Breast epithelium (tissue), 4 donors: ENCODE data around the gene RSPH3. TPM values are rescaled to one million over a fixed set of nuclear protein-coding genes. Genes with fewer than 3 reads are reported as not detected.

Source experiments
- DNase-seq, 2 donors: peaks; one replicate each; pipeline ENCODE4 v3.0.0-alpha.2; 2019; ENCODE audit warnings: low spot score in 2 of 2
- H3K27ac ChIP-seq, 2 donors: fragments of 200-600 bp; sonication (generic) in 1 of 2; one replicate each; pipeline ENCODE4 v1.5.1; 2016 to 2019; ENCODE audit warnings: mild to moderate bottlenecking in 1 of 2
- H3K27me3 ChIP-seq, 2 donors: fragments of 200-600 bp; sonication (generic) in 1 of 2; one replicate each; pipeline versions ENCODE4 v1.5.1 to v1.6.0; 2017 to 2019; ENCODE audit warnings: control low read depth in 1 of 2, mild to moderate bottlenecking in 1 of 2
- H3K36me3 ChIP-seq: fragments of 200-600 bp; one replicate; pipeline ENCODE4 v1.5.1; 2019
- H3K4me1 ChIP-seq, 2 donors: fragments of 200-600 bp; sonication (generic); one replicate each; pipeline ENCODE4 v1.5.1; 2016 to 2019; ENCODE audit warnings: control low read depth in 1 of 2
- H3K4me3 ChIP-seq, 3 donors: fragments of 200-600 bp; sonication (generic); 1 replicate in 2 of 3; 2 replicates in 1 of 3; pipeline ENCODE4 v1.5.1; 2016 to 2019; ENCODE audit warnings: mild to moderate bottlenecking in 3 of 3, moderate library complexity in 2 of 3
- H3K9me3 ChIP-seq, 2 donors: fragments of 200-600 bp; sonication (generic) in 1 of 2; one replicate each; pipeline ENCODE4 v1.5.1; 2016 to 2019; ENCODE audit warnings: control low read depth in 1 of 2
- CTCF ChIP-seq, 3 donors: fragments of 450-650 bp; IDR thresholded peaks; one replicate each; pipeline ENCODE4 v1.5.1; 2016 to 2017; ENCODE audit warnings: antibody characterized with exemption in 3 of 3, mild to moderate bottlenecking in 3 of 3, moderate library complexity in 3 of 3
- POLR2A ChIP-seq: fragments of 450-650 bp; IDR thresholded peaks from one replicate; pipeline ENCODE4 v1.6.1; 2016; ENCODE audit warnings: antibody characterized with exemption, mild to moderate bottlenecking, moderate library complexity
- POLR2AphosphoS5 ChIP-seq, 3 donors: sonication (generic); formaldehyde crosslinking; IDR thresholded peaks; one replicate each; pipeline ENCODE4 v1.6.1; 2017; ENCODE audit warnings: antibody characterized with exemption in 3 of 3
- intact Hi-C: fragments of 100-400 bp; cut with DNase I; formaldehyde crosslinking; loops from one replicate; pipeline ENCODE4 v1.15.1; 2023; ENCODE audit warnings: low total_unique reads
- total RNA-seq, 3 donors: library from RNA; depleted of rRNA; stranded (reverse); fragments of >200 nt; gene quantifications; one replicate each; pipeline ENCODE4 v1.1.0, GENCODE V29; 2016

Gene RSPH3
- total RNA-seq, 3 donors from 2014 or later: 9.4 to 14.9 (median 9.5) TPM

GRCh38 chr6:159043947-159044346 lies 43.9 kb upstream of the RSPH3 start:
- TF ChIP-seq POLR2AphosphoS5 (IDR thresholded peaks at IDR 0.05) (no peak), CTCF (IDR thresholded peaks at IDR 0.05) (no peak), POLR2A (no peak)
- intact Hi-C loops: no loop called here
- peak overlapping the region in 2 of 3 donors; percentile 23 to 32 for H3K4me3 ChIP-seq
- H3K27ac ChIP-seq: no peak overlapping the region
- no peaks in the 10 kb centered on the region for H3K9me3 ChIP-seq
- no peaks in the 10 kb centered on the region for H3K27me3 ChIP-seq
- no peaks in the 10 kb centered on the region for H3K4me1 ChIP-seq
- no peak for DNase-seq
- H3K36me3 ChIP-seq: no peaks in the 10 kb centered on the region

- H3K27ac ChIP-seq: peak overlapping the region in 1 of 2 donors; percentile 17
- no peaks in the 10 kb centered on the region for H3K36me3 ChIP-seq
- H3K4me1 ChIP-seq: no peaks in the 10 kb centered on the region
- intact Hi-C loops: no loop called here
- no peaks in the 10 kb centered on the region for H3K9me3 ChIP-seq
- DNase-seq: no peak
- H3K4me3 ChIP-seq: peak overlapping the region in 1 of 3 donors; percentile 23
- H3K27me3 ChIP-seq: no peaks in the 10 kb centered on the region
- TF ChIP-seq CTCF (IDR thresholded peaks at IDR 0.05) (no peak), POLR2AphosphoS5 (IDR thresholded peaks at IDR 0.05) (no peak), POLR2A (no peak)
These were observed 43.2 kb upstream of the RSPH3 start for GRCh38 chr6:159043251-159043650.

- Histone ChIP-seq H3K9me3 (no peaks in the 10 kb centered on the region), H3K4me1 (no peaks in the 10 kb centered on the region), H3K27me3 (no peaks in the 10 kb centered on the region), H3K4me3 (peak overlapping the region in 1 of 3 donors; percentile 23), H3K27ac (peak overlapping the region in 1 of 2 donors; percentile 4), H3K36me3 (no peaks in the 10 kb centered on the region)
- intact Hi-C loops: no loop called here
- TF ChIP-seq POLR2AphosphoS5 (IDR thresholded peaks at IDR 0.05) (no peak), POLR2A (no peak), CTCF (IDR thresholded peaks at IDR 0.05) (no peak)
- DNase-seq: no peak
These were observed 42.8 kb upstream of the RSPH3 start for GRCh38 chr6:159042826-159043181.

GRCh38 chr6:159042003-159042825 lies 42.2 kb upstream of the RSPH3 start:
- TF ChIP-seq POLR2A (no peak), CTCF (IDR thresholded peaks at IDR 0.05) (peak; percentile 35 to 82 (median 77)), POLR2AphosphoS5 (IDR thresholded peaks at IDR 0.05) (peak in 1 of 3 donors; percentile 50)
- Histone ChIP-seq H3K4me1 (no peaks in the 10 kb centered on the region), H3K9me3 (no peaks in the 10 kb centered on the region), H3K4me3 (peak overlapping the region in 1 of 3 donors; percentile 23), H3K27me3 (no peaks in the 10 kb centered on the region), H3K36me3 (no peaks in the 10 kb centered on the region), H3K27ac (peak overlapping the region; percentile 35 to 36)
- intact Hi-C loops: no loop called here
- DNase-seq: peak; percentile 63 to 72

GRCh38 chr6:159041181-159041580 lies 41.2 kb upstream of the RSPH3 start:
- Histone ChIP-seq H3K4me1 (no peaks in the 10 kb centered on the region), H3K27ac (no peak overlapping the region), H3K36me3 (no peaks in the 10 kb centered on the region), H3K9me3 (no peaks in the 10 kb centered on the region), H3K4me3 (no peak overlapping the region), H3K27me3 (no peaks in the 10 kb centered on the region)
- TF ChIP-seq POLR2A (no peak), POLR2AphosphoS5 (IDR thresholded peaks at IDR 0.05) (no peak), CTCF (IDR thresholded peaks at IDR 0.05) (no peak)
- intact Hi-C loops: no loop called here
- DNase-seq: no peak
